Spleen (tissue), 7 donors: ENCODE results near the gene COL23A1.

Experiments used
- CTCF ChIP-seq, 11 experiments: fragments of 200-600 bp in 7 of 11; fragments of 450-650 bp in 4 of 11; sonication (generic) in 4 of 11; IDR thresholded peaks in 8 of 11; conservative IDR thresholded peaks in 3 of 11; 1 replicate in 7 of 11; 2 replicates in 4 of 11; pipeline versions ENCODE4 v1.4.0 to v1.8.0; 2016 to 2021; ENCODE audit warnings: antibody characterized with exemption in 11 of 11, inconsistent platforms in 4 of 11, mild to moderate bottlenecking in 1 of 11
- POLR2A ChIP-seq, 3 donors: fragments of 450-650 bp; IDR thresholded peaks; one replicate each; pipeline ENCODE4 v1.5.1; 2017; ENCODE audit warnings: antibody characterized with exemption in 3 of 3, mild to moderate bottlenecking in 1 of 3
- donor health status: DM: no; HTN: no; CAD: no; lungs with moderate emphysema.
- donor health status: DM: no; HTN: no; CAD: no.
- donor health status: DM: no; HTN: no; CAD: no.

GRCh38 chr5:178266581-178266980 is 323.6 kb downstream of the COL23A1 start:
- TF ChIP-seq POLR2A (IDR thresholded peaks at IDR 0.05) (no peak), CTCF (IDR thresholded peaks at IDR 0.05 in 8 of 11, conservative IDR thresholded peaks at IDR 0.05 in 3 of 11) (no peak)
